ENCODE results near the gene SCNN1A. TPM values are rescaled to one million over a fixed set of nuclear protein-coding genes. Genes with fewer than 3 reads are reported as not detected.

Gene SCNN1A
- total and polyA plus RNA-seq, 5 donors from 2014 or later, result 0.09 to 0.86 (median 0.23) TPM

DNA sequence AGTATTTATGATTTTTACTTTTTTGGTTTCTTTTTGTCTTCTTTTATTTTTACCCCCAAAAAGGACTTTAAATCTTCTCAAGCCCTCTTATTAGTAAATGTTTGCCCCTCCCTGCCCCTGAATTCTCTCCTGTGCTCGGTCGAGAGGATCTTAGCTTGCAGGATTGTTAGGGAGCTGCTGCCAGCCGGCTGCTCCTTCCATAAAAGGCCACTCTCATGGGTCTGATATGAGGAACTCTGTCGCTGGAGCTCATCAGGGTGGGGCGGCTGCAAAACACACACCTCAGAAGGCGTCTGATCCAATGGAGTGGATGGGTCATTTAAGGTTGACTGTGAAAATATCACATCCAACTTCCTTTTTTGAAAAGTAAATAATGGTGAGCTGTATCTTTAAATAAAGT lies 17.1 kb upstream of the SCNN1A start:
- ATAC-seq (ENCODE audit: low read depth in 2 of 2), result no peak
- H3K36me3 Mint-ChIP-seq, result no peaks in the 10 kb centered on the region
- no peak overlapping the region for H3K4me3 ChIP-seq (ENCODE audit: low read depth, low read length)
- H3K4me1 Mint-ChIP-seq, result no peaks in the 10 kb centered on the region
- no peak overlapping the region for H3K27ac Mint-ChIP-seq
- no peaks in the 10 kb centered on the region for H3K9me3 ChIP-seq (ENCODE audit: control insufficient read depth in 2 of 2, low read length in 2 of 2)
- H3K4me1 ChIP-seq (ENCODE audit: control insufficient read depth, insufficient read depth, low read length, poor library complexity, severe bottlenecking), result no peaks in the 10 kb centered on the region
- no peak for DNase-seq
- H3K9me3 Mint-ChIP-seq, result peaks cover 0 to 1% (median 0%) of the 10 kb centered on the region in 7 donors
- H3K27me3 Mint-ChIP-seq, result peaks cover 32% of the 10 kb centered on the region
- H3K27ac ChIP-seq (ENCODE audit: insufficient read depth, low read length, poor library complexity, severe bottlenecking), result no peak overlapping the region
- H3K4me3 Mint-ChIP-seq, result no peak overlapping the region
- H3K27me3 ChIP-seq (ENCODE audit: control insufficient read depth, insufficient read depth, low read length), result no peaks in the 10 kb centered on the region
- no peaks in the 10 kb centered on the region for H3K36me3 ChIP-seq (ENCODE audit: control insufficient read depth, insufficient read depth, low read length)

DNA sequence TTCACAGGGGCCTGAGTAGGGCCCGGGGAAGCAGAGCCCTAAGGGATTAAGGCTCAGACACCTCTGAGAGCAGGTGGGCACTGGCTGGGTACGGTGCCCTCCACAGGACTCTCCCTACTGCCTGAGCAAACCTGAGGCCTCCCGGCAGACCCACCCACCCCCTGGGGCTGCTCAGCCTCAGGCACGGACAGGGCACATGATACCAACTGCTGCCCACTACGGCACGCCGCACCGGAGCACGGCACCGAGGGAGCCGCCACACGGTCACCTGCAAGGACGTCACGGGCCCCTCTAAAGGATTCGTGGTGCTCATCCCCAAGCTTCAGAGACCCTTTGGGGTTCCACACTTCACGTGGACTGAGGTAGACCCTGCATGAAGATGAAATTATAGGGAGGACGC lies 15.7 kb upstream of the SCNN1A start:
- Mint-ChIP-seq H3K4me3 (no peak overlapping the region), H3K36me3 (no peaks in the 10 kb centered on the region)
- H3K9me3 ChIP-seq (ENCODE audit: control insufficient read depth in 2 of 2, low read length in 2 of 2), result no peaks in the 10 kb centered on the region

DNA sequence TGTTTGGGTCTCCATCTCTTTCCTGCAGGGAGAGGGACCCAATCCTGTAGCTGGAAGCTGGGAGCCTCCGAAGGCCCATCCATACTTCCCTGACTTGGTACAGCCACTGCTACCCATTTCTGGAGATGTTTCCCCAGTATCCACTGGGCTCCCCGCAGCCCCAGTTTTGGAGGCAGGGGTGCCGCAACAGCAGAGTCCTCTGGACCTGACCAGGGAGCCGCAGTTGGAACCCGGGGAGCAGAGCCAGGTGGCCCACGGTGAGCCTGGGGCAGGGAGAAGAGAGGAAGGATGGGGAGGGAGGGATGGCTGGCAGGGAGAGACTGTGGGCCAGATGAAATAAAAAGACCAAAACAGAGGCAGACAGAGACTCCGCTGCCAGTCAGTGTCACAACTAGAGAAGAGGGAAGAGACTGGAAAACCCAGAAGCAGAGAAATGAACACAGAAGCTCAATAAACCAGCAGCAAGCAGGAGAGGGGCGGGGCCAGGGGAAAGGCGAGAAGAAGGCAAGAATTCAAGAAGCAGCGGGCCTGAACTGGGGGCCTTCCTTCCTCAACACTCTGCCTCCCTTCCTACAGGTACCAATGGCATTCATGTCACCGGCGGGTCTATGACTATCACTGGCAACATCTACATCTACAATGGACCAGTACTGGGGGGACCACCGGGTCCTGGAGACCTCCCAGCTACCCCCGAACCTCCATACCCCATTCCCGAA lies 14.9 kb upstream of the SCNN1A start:
- Histone ChIP-seq H3K27ac (ENCODE audit: insufficient read depth, low read length, poor library complexity, severe bottlenecking) (no peak overlapping the region), H3K9me3 (ENCODE audit: control insufficient read depth in 2 of 2, low read length in 2 of 2) (no peaks in the 10 kb centered on the region), H3K36me3 (ENCODE audit: control insufficient read depth, insufficient read depth, low read length) (no peaks in the 10 kb centered on the region), H3K4me1 (ENCODE audit: control insufficient read depth, insufficient read depth, low read length, poor library complexity, severe bottlenecking) (no peaks in the 10 kb centered on the region), H3K4me3 (ENCODE audit: low read depth, low read length) (no peak overlapping the region), H3K27me3 (ENCODE audit: control insufficient read depth, insufficient read depth, low read length) (no peaks in the 10 kb centered on the region)
- no peaks in the 10 kb centered on the region for H3K4me1 Mint-ChIP-seq
- no peak overlapping the region for H3K27ac Mint-ChIP-seq
- no peaks in the 10 kb centered on the region for H3K36me3 Mint-ChIP-seq
- H3K9me3 Mint-ChIP-seq, result no peaks in the 10 kb centered on the region
- no peak for DNase-seq
- H3K4me3 Mint-ChIP-seq, result no peak overlapping the region
- ATAC-seq (ENCODE audit: low read depth in 2 of 2), result no peak
- peaks cover 39% of the 10 kb centered on the region for H3K27me3 Mint-ChIP-seq

More for the DNA sequence above, 15.7 kb upstream of the SCNN1A start:
- Mint-ChIP-seq H3K4me1 (no peaks in the 10 kb centered on the region), H3K27ac (peak overlapping the region in 1 of 3 donors; percentile 65), H3K27me3 (peaks cover 34% of the 10 kb centered on the region), H3K9me3 (no peaks in the 10 kb centered on the region)
- ATAC-seq (ENCODE audit: low read depth in 2 of 2) (no peak), DNase-seq (no peak)
- H3K27ac ChIP-seq (ENCODE audit: insufficient read depth, low read length, poor library complexity, severe bottlenecking), result no peak overlapping the region
- H3K36me3 ChIP-seq (ENCODE audit: control insufficient read depth, insufficient read depth, low read length), result no peaks in the 10 kb centered on the region
- H3K4me3 ChIP-seq (ENCODE audit: low read depth, low read length), result no peak overlapping the region
- H3K4me1 ChIP-seq (ENCODE audit: control insufficient read depth, insufficient read depth, low read length, poor library complexity, severe bottlenecking), result no peaks in the 10 kb centered on the region
- no peaks in the 10 kb centered on the region for H3K27me3 ChIP-seq (ENCODE audit: control insufficient read depth, insufficient read depth, low read length)

DNA sequence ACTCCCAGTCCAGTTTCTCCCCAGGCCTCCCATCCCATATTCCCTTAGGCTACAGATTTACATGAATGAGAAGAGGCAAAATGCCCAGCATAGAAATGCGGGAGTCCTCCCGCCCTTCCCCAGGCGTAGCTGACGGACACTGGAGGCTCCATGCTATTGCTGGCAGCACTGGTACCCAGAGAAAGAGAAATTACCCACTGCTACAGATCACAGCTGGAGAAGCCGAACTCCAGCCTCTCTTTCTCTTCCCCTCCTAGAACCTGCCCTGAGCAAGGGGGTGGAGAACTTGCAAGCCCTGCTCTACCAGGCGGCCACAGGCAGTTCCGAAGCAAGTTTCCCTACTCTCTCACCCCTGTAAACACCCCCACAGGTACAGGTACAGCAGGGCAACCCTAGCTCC lies 12.2 kb upstream of the SCNN1A start:
- no peaks in the 10 kb centered on the region for H3K36me3 ChIP-seq (ENCODE audit: control insufficient read depth, insufficient read depth, low read length)
- peaks cover 5% of the 10 kb centered on the region for H3K27me3 ChIP-seq (ENCODE audit: control insufficient read depth, insufficient read depth, low read length)
- H3K9me3 ChIP-seq (ENCODE audit: control insufficient read depth in 2 of 2, low read length in 2 of 2), result no peaks in the 10 kb centered on the region
- ATAC-seq (ENCODE audit: low read depth in 2 of 2) (no peak), DNase-seq (no peak)
- H3K4me1 Mint-ChIP-seq, result peaks cover 0 to 8% (median 0%) of the 10 kb centered on the region in 4 donors
- no peak overlapping the region for H3K4me3 ChIP-seq (ENCODE audit: low read depth, low read length)
- H3K27me3 Mint-ChIP-seq, result peaks cover 43% of the 10 kb centered on the region
- no peaks in the 10 kb centered on the region for H3K36me3 Mint-ChIP-seq
- H3K4me3 Mint-ChIP-seq, result no peak overlapping the region
- H3K4me1 ChIP-seq (ENCODE audit: control insufficient read depth, insufficient read depth, low read length, poor library complexity, severe bottlenecking), result peaks cover 9% of the 10 kb centered on the region
- H3K27ac ChIP-seq (ENCODE audit: insufficient read depth, low read length, poor library complexity, severe bottlenecking), result no peak overlapping the region
- no peak overlapping the region for H3K27ac Mint-ChIP-seq
- H3K9me3 Mint-ChIP-seq, result no peaks in the 10 kb centered on the region

DNA sequence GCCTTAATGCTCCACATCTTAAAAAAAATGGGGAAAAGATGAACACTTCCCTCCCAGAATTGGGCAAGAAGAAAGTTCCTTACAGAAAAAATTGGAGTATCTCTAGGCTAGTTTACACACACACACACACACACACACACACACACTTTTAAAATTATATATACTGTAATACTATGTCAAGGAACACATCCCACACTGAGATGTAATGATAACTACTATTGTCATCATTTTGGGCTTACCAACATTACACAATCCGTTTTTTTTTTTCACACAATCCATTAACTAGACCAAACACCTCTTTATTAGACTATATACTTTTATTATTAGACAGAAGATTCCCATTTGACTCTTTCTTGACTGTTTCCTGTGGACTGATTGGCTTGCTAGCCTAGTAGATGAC lies 11.1 kb upstream of the SCNN1A start:
- H3K27me3 Mint-ChIP-seq, result peaks cover 54% of the 10 kb centered on the region

DNA sequence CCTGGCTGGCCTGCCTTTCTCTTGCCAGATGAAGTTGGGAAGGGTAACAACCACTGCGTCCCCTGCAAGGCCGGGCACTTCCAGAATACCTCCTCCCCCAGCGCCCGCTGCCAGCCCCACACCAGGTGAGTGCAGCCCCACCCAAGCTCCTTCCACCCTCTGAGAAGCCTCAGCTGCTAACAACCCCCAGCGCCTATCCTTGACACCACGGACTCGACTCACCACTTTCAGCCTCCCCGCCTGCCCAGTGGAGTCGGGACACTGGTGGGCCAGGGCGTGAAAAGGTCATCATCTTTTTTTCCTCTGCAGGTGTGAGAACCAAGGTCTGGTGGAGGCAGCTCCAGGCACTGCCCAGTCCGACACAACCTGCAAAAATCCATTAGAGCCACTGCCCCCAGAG lies 10.7 kb upstream of the SCNN1A start:
- no peak overlapping the region for H3K27ac ChIP-seq (ENCODE audit: insufficient read depth, low read length, poor library complexity, severe bottlenecking)

More for the DNA sequence above, 11.1 kb upstream of the SCNN1A start:
- no peak for ATAC-seq (ENCODE audit: low read depth in 2 of 2)
- Mint-ChIP-seq H3K36me3 (no peaks in the 10 kb centered on the region), H3K9me3 (no peaks in the 10 kb centered on the region), H3K4me3 (no peak overlapping the region), H3K4me1 (peaks cover 0 to 8% (median 0%) of the 10 kb centered on the region in 4 donors), H3K27ac (no peak overlapping the region)
- no peak overlapping the region for H3K4me3 ChIP-seq (ENCODE audit: low read depth, low read length)
- peaks cover 9% of the 10 kb centered on the region for H3K4me1 ChIP-seq (ENCODE audit: control insufficient read depth, insufficient read depth, low read length, poor library complexity, severe bottlenecking)
- no peak for DNase-seq
- no peaks in the 10 kb centered on the region for H3K36me3 ChIP-seq (ENCODE audit: control insufficient read depth, insufficient read depth, low read length)
- H3K27ac ChIP-seq (ENCODE audit: insufficient read depth, low read length, poor library complexity, severe bottlenecking), result no peak overlapping the region
- H3K9me3 ChIP-seq (ENCODE audit: control insufficient read depth in 2 of 2, low read length in 2 of 2), result no peaks in the 10 kb centered on the region
- peaks cover 10% of the 10 kb centered on the region for H3K27me3 ChIP-seq (ENCODE audit: control insufficient read depth, insufficient read depth, low read length)

DNA sequence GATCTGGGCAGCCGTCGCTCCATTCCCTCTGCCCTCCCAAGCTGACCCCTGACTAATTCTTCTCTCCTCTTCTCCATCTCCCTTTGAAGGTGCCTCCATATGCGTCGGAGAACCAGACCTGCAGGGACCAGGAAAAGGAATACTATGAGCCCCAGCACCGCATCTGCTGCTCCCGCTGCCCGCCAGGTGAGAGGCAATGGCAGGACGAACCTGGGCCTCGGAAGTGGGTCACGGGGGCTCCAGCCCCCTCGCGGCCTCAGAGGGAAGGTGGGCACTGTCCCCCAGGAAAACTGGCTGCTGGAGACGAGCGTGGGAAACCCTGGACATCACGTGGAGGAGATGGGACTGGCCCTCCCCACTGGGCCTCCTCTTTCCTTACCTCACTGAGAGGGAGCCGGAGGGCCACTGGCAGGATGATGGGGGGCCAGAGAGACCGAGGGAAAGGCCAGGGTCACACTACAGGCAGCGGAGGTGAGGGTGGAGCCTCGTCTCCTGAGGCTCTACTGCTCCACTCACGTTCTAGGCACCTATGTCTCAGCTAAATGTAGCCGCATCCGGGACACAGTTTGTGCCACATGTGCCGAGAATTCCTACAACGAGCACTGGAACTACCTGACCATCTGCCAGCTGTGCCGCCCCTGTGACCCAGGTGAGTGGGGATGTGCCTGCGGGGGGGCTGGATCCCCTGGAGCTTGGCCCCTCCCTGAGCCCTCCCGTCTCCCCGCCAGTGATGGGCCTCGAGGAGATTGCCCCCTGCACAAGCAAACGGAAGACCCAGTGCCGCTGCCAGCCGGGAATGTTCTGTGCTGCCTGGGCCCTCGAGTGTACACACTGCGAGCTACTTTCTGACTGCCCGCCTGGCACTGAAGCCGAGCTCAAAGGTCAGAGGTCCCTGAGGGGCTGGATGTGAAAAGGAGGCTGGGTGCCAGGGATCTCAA lies 9.4 kb upstream of the SCNN1A start:
- H3K9me3 ChIP-seq (ENCODE audit: control insufficient read depth in 2 of 2, low read length in 2 of 2), result no peaks in the 10 kb centered on the region
- H3K36me3 ChIP-seq (ENCODE audit: control insufficient read depth, insufficient read depth, low read length), result no peaks in the 10 kb centered on the region
- no peak overlapping the region for H3K4me3 ChIP-seq (ENCODE audit: low read depth, low read length)
- no peak overlapping the region for H3K27ac ChIP-seq (ENCODE audit: insufficient read depth, low read length, poor library complexity, severe bottlenecking)
- Mint-ChIP-seq H3K4me3 (peak overlapping the region in 1 of 4 donors; percentile 8), H3K4me1 (peaks cover 0 to 8% (median 0%) of the 10 kb centered on the region in 4 donors), H3K27ac (no peak overlapping the region), H3K27me3 (peaks cover 60% of the 10 kb centered on the region), H3K36me3 (no peaks in the 10 kb centered on the region), H3K9me3 (peaks cover 0 to 2% (median 0%) of the 10 kb centered on the region in 7 donors)
- DNase-seq (no peak), ATAC-seq (ENCODE audit: low read depth in 2 of 2) (no peak)
- peaks cover 12% of the 10 kb centered on the region for H3K27me3 ChIP-seq (ENCODE audit: control insufficient read depth, insufficient read depth, low read length)
- peaks cover 9% of the 10 kb centered on the region for H3K4me1 ChIP-seq (ENCODE audit: control insufficient read depth, insufficient read depth, low read length, poor library complexity, severe bottlenecking)

More for the DNA sequence above, 10.7 kb upstream of the SCNN1A start:
- Mint-ChIP-seq H3K27ac (peak overlapping the region in 1 of 3 donors; percentile 38), H3K4me3 (no peak overlapping the region), H3K36me3 (no peaks in the 10 kb centered on the region), H3K4me1 (peaks cover 0 to 8% (median 0%) of the 10 kb centered on the region in 4 donors), H3K9me3 (no peaks in the 10 kb centered on the region), H3K27me3 (peaks cover 54% of the 10 kb centered on the region)
- no peak overlapping the region for H3K4me3 ChIP-seq (ENCODE audit: low read depth, low read length)
- H3K9me3 ChIP-seq (ENCODE audit: control insufficient read depth in 2 of 2, low read length in 2 of 2), result no peaks in the 10 kb centered on the region
- DNase-seq (no peak), ATAC-seq (ENCODE audit: low read depth in 2 of 2) (no peak)
- H3K36me3 ChIP-seq (ENCODE audit: control insufficient read depth, insufficient read depth, low read length), result no peaks in the 10 kb centered on the region
- peaks cover 9% of the 10 kb centered on the region for H3K4me1 ChIP-seq (ENCODE audit: control insufficient read depth, insufficient read depth, low read length, poor library complexity, severe bottlenecking)
- peaks cover 12% of the 10 kb centered on the region for H3K27me3 ChIP-seq (ENCODE audit: control insufficient read depth, insufficient read depth, low read length)

Data from CD4-positive, CD25-positive, alpha-beta regulatory T cell (primary cell).